CD14-positive monocyte (primary cell): ENCODE measurements around the gene COL26A1. TPM values are rescaled to one million over a fixed set of nuclear protein-coding genes. Genes with fewer than 3 reads are reported as not detected.

Source experiments
- DNase-seq, 3 donors: peaks; one replicate each; pipeline ENCODE4 v3.0.0-alpha.2; 2011 to 2022
- H2AFZ ChIP-seq: 2 replicates; pipeline ENCODE4 v1.6.0; 2012; ENCODE audit warnings: mild to moderate bottlenecking, low read depth, low read length, inconsistent platforms; ENCODE audit not compliant: insufficient read depth, poor library complexity, severe bottlenecking
- H3K27ac ChIP-seq, 2 donors: 1 replicate in 1 of 2; 2 replicates in 1 of 2; pipeline ENCODE4 v1.5.1; 2012 to 2013; ENCODE audit warnings: low read length in 2 of 2, control low read depth in 1 of 2, inconsistent platforms in 1 of 2, low read depth in 1 of 2, mild to moderate bottlenecking in 1 of 2
- H3K27me3 ChIP-seq, 2 donors: one replicate each; pipeline versions ENCODE4 v1.6.0 to v1.6.1; 2011 to 2013; ENCODE audit warnings: low read length in 2 of 2; ENCODE audit not compliant: control insufficient read depth in 2 of 2, insufficient read depth in 2 of 2
- H3K36me3 ChIP-seq, 2 donors: replicated peaks in 1 of 2; 1 replicate in 1 of 2; 2 replicates in 1 of 2; pipeline versions ENCODE4 v1.5.1 to v1.6.1; 2012 to 2013; ENCODE audit warnings: low read length in 2 of 2, control low read depth in 1 of 2, inconsistent platforms in 1 of 2, mild to moderate bottlenecking in 1 of 2; ENCODE audit not compliant: insufficient read depth in 2 of 2, control insufficient read depth in 1 of 2
- H3K4me1 ChIP-seq, 2 donors: 1 replicate in 1 of 2; 2 replicates in 1 of 2; pipeline versions ENCODE4 v1.5.1 to v1.6.1; 2012 to 2013; ENCODE audit warnings: low read length in 2 of 2, control low read depth in 1 of 2, inconsistent platforms in 1 of 2, mild to moderate bottlenecking in 1 of 2, moderate library complexity in 1 of 2; ENCODE audit not compliant: insufficient read depth in 2 of 2, control insufficient read depth in 1 of 2
- H3K4me2 ChIP-seq: replicated peaks from 2 replicates; pipeline ENCODE3; 2012; ENCODE audit warnings: low read length, moderate library complexity, mild to moderate bottlenecking; ENCODE audit not compliant: poor library complexity, severe bottlenecking; ENCODE audit errors: extremely low read depth
- H3K4me3 ChIP-seq, 3 experiments: fragments of 200-600 bp in 1 of 3; sonication (generic) in 1 of 3; replicated peaks in 1 of 3; 1 replicate in 2 of 3; 2 replicates in 1 of 3; pipeline ENCODE4 v1.5.1; 2011 to 2013; ENCODE audit warnings: low read length in 3 of 3, mild to moderate bottlenecking in 3 of 3, control low read depth in 2 of 3, low read depth in 2 of 3, inconsistent platforms in 1 of 3, moderate library complexity in 1 of 3
- H3K79me2 ChIP-seq: 2 replicates; pipeline ENCODE4 v1.6.0; 2012; ENCODE audit warnings: mild to moderate bottlenecking, control low read depth, inconsistent platforms, low read length, moderate library complexity; ENCODE audit not compliant: insufficient read depth
- H3K9ac ChIP-seq: 2 replicates; pipeline ENCODE4 v1.6.0; 2017; ENCODE audit warnings: low read length, mild to moderate bottlenecking; ENCODE audit not compliant: insufficient read depth, poor library complexity, severe bottlenecking
- H3K9me3 ChIP-seq, 2 donors: replicated peaks in 1 of 2; 1 replicate in 1 of 2; 2 replicates in 1 of 2; pipeline versions ENCODE4 v1.5.1 to v1.6.1; 2012 to 2013; ENCODE audit warnings: low read length in 2 of 2, control low read depth in 1 of 2; ENCODE audit not compliant: control insufficient read depth in 1 of 2, insufficient read depth in 1 of 2
- H4K20me1 ChIP-seq: 2 replicates; pipeline ENCODE4 v1.6.0; 2012; ENCODE audit warnings: mild to moderate bottlenecking, low read length, control low read depth, moderate library complexity; ENCODE audit not compliant: insufficient read depth
- H3K27ac Mint-ChIP-seq, 7 donors: one replicate each; pipeline ENCODE4 v1.8.0; 2020; ENCODE audit warnings: mild to moderate bottlenecking in 7 of 7, mixed read lengths in 7 of 7, moderate library complexity in 6 of 7, inconsistent platforms in 2 of 7
- H3K27me3 Mint-ChIP-seq, 3 donors: one replicate each; pipeline ENCODE4 v1.8.0; 2021 to 2022; ENCODE audit warnings: low read depth in 3 of 3, mild to moderate bottlenecking in 3 of 3, mixed read lengths in 3 of 3, moderate library complexity in 3 of 3, inconsistent platforms in 1 of 3
- H3K36me3 Mint-ChIP-seq, 2 donors: one replicate each; pipeline ENCODE4 v1.8.0; 2020; ENCODE audit warnings: mixed read lengths in 2 of 2, inconsistent platforms in 1 of 2, mild to moderate bottlenecking in 1 of 2
- H3K4me1 Mint-ChIP-seq: one replicate; pipeline ENCODE4 v1.8.0; 2020; ENCODE audit warnings: mild to moderate bottlenecking, mixed read lengths
- H3K4me3 Mint-ChIP-seq, 2 donors: one replicate each; pipeline ENCODE4 v1.8.0; 2020; ENCODE audit warnings: mild to moderate bottlenecking in 2 of 2, mixed read lengths in 2 of 2, moderate library complexity in 1 of 2
- H3K9me3 Mint-ChIP-seq, 7 donors: one replicate each; pipeline ENCODE4 v1.8.0; 2020 to 2022; ENCODE audit warnings: mixed read lengths in 7 of 7, mild to moderate bottlenecking in 6 of 7, moderate library complexity in 6 of 7, inconsistent platforms in 2 of 7
- CTCF ChIP-seq: fragments of 200-600 bp; IDR thresholded peaks from one replicate; pipeline ENCODE4 v1.8.0; 2022; ENCODE audit warnings: antibody characterized with exemption, mild to moderate bottlenecking
- WGBS: methylation state at CpG from one replicate; pipeline ENCODE4 v1.1.5; 2013; ENCODE audit warnings: missing lambda C conversion rate; ENCODE audit not compliant: insufficient coverage; 5-methylcytosine and 5-hydroxymethylcytosine counted together
- intact Hi-C, 2 donors: fragments of 100-400 bp; cut with micrococcal nuclease; formaldehyde crosslinking; loops; one replicate each; pipeline versions ENCODE4 v1.15.0 to v1.15.1; 2023
- polyA plus RNA-seq, 3 donors: library from polyadenylated mRNA; depleted of rRNA in 1 of 3; unstranded in 2 of 3; stranded (reverse) in 1 of 3; fragments of 300-500 nt in 2 of 3; fragments of >200 nt in 1 of 3; fragmentation: Illumina TruSeq in 2 of 3; gene quantifications; 1 replicate in 2 of 3; 2 replicates in 1 of 3; pipeline ENCODE4 v1.2.3, GENCODE V29; 2012 to 2021

Gene COL26A1
- polyA plus RNA-seq, 3 donors = not detected

- DNase-seq = no peak
- Mint-ChIP-seq H3K9me3 (peaks cover 14 to 35% (median 24%) of the 10 kb centered on the region in 7 donors), H3K4me1 (peaks cover 11% of the 10 kb centered on the region), H3K36me3 (no peaks in the 10 kb centered on the region), H3K4me3 (no peak overlapping the region), H3K27ac (no peak overlapping the region), H3K27me3 (no peaks in the 10 kb centered on the region)
- H3K27ac ChIP-seq = no peak overlapping the region
- no peak overlapping the region for H3K9ac ChIP-seq
- intact Hi-C loops = no loop called here
- TF ChIP-seq CTCF = no peak
- no CpG with 5 or more reads among the region's 2 CpGs for WGBS
- H3K4me2 ChIP-seq = no peak overlapping the region
- H2AFZ ChIP-seq = no peak overlapping the region
- no peaks in the 10 kb centered on the region for H3K36me3 ChIP-seq
- no peak overlapping the region for H3K4me3 ChIP-seq
- H3K9me3 ChIP-seq = peaks cover 10% of the 10 kb centered on the region in 2 donors
- no peaks in the 10 kb centered on the region for H3K27me3 ChIP-seq
- no peaks in the 10 kb centered on the region for H4K20me1 ChIP-seq
- no peaks in the 10 kb centered on the region for H3K79me2 ChIP-seq
- no peaks in the 10 kb centered on the region for H3K4me1 ChIP-seq
These were observed 209.5 kb downstream of the COL26A1 start for GRCh38 chr7:101572156-101572555.

GRCh38 chr7:101575168-101575567, 212.5 kb downstream of the COL26A1 start:
- H3K9me3 Mint-ChIP-seq = peaks cover 11 to 40% (median 23%) of the 10 kb centered on the region in 7 donors
- Histone ChIP-seq H3K36me3 (no peaks in the 10 kb centered on the region), H4K20me1 (no peaks in the 10 kb centered on the region), H3K4me3 (no peak overlapping the region), H3K27ac (no peak overlapping the region), H3K9ac (no peak overlapping the region), H3K79me2 (no peaks in the 10 kb centered on the region), H3K4me1 (no peaks in the 10 kb centered on the region), H3K4me2 (no peak overlapping the region), H2AFZ (no peak overlapping the region), H3K27me3 (no peaks in the 10 kb centered on the region), H3K9me3 (peaks cover 10% of the 10 kb centered on the region in 2 donors)
- peaks cover 11% of the 10 kb centered on the region for H3K4me1 Mint-ChIP-seq
- no peaks in the 10 kb centered on the region for H3K36me3 Mint-ChIP-seq
- DNase-seq = no peak
- H3K4me3 Mint-ChIP-seq = no peak overlapping the region
- no CpG with 5 or more reads among the region's 2 CpGs for WGBS
- intact Hi-C loops = no loop called here
- no peak overlapping the region for H3K27ac Mint-ChIP-seq
- peaks cover 0 to 2% (median 0%) of the 10 kb centered on the region in 3 donors for H3K27me3 Mint-ChIP-seq
- no peak for TF ChIP-seq CTCF
